Measurements from ENCODE around the gene FCN1.

The FCN1 gene

DNA sequence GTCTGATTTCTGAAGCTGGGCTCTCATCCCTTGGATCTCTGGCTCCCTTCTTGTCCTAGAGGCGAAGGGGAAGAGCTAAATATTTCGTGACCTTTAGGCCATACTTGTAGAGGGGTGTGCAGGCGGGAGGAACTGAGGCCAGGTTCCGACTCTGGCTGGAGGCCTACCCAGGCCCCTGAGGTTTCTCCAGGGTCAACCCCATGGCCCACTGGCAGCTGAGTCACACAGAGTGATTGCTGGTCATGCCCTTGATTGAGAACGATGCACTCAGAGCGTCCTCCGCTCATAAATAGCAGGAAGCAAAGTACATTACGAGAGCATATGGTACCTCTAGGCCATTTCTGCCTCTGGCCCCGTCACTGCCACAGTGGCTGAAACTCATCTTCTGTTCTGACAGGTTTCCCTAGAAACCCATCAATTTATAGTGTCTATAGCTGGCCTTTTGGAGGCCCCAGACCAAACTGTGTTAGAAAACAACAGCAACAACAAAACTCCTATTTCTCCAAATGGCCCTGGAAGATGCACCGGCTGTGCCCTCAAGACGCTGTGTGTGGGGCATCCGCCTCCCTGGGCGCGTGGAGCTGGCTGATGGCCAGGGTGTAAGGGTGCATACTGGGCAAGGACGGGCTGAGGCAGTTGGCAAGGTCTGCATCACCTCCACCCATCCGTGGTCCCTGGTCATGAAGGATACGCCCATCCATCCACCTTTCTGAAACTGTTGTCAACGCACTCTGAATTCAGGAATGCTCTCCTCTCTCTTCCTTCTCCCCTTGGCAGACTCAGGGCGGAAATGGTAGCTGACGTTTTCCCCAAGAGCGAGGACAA, 32.9 kb upstream of the FCN1 start:
- no peak for DNase-seq

DNA sequence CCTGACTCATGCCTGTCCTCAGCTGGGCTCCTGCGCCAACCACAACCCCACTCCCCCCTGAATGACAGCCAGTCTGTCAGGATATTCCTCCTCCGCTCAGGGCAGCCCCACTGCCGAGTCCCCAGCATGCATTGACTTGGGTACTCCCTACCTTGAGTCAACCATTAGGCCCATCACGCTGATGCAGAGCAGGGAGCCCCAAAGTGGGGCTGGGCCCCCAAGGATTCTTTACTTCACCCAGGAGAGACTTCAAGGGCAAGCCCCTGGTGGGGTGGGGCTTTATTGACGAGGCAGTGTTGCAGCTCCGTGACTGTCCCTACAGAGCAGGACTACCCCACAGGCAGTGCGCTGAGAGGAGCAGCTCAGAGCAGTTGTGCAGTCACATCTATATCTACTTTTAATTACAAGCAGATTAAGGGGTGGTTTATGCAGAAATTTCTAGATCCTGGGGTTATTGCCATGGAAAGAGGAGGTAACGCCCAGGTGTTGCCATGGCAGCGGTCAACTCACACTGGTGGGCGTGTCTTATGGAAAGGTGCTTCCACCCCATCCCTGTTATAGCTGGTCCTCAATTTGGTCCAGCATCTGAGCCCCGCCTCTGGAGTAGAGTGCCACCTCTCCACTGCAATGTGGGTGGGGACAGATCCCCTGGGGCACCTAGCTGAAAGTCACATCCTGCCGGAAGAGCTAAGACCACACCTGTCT, 32.1 kb upstream of the FCN1 start:
- DNase-seq: no peak

DNA sequence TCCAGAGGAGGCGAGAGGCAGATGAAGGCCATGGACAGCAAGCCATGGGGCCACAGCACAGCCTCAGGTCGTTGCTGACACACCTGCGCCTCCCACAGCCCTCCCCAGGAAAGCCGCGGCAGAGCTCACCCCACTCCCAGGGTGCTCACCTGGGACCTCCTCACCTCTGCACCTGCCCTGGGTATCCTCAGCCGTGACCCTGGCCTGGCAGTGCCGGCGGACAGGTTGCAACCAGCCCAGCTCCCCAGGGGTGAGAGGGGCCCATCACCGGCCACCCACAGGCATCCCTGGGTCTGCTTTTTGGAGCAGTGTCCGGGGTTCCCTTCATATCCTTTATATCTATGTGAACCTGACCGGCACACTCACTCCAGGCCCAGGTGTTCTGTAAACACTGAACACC, 30.4 kb upstream of the FCN1 start:
- DNase-seq: no peak

DNA sequence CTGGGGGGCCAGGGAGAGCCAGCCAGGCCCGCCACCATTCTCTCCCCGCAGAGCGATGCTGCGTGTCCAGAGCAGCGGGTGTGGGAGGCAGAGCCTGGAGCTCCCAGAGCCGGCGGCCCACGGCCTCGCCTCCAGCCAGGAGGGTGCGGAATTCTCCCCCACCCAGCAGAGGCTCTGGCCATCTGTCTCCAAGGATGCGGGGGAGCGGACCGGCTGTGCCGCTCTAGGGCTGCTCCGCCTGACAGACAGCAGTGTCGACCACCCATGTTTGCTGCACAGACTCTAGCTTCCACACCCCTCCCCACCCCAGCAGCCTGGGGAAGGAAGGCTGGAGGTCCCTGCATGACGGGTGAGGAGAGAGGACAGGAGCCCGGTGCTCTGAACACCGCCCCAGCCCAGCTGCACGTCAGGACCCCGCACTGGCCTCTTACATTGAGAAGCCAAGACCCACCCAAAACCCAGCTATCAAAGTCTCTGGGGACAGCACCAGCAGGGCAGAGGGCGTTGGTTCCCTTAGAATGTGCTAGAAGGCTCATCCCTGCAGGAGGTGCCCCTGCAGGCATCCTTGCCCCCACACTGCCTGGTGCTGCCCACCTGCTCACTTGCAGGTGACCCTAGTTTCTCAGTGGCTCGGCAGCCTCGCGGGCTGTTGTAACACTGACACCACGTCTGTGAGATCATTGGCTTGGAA, 29.7 kb upstream of the FCN1 start:
- DNase-seq: no peak

DNA sequence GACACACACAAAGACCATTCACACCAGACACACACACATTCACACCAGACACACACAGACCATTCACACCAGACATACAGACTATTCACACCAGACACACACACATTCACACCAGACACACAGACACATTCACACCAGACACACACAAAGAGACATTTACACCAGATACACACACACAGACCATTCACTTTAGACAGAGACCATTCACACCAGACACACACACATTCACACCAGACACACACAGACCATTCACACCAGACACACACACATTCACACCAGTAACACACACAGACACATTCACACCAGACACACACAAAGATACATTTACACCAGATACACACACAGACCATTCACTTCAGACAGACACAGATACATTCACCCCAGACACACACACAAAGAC, 29.0 kb upstream of the FCN1 start:
- DNase-seq: no peak

DNA sequence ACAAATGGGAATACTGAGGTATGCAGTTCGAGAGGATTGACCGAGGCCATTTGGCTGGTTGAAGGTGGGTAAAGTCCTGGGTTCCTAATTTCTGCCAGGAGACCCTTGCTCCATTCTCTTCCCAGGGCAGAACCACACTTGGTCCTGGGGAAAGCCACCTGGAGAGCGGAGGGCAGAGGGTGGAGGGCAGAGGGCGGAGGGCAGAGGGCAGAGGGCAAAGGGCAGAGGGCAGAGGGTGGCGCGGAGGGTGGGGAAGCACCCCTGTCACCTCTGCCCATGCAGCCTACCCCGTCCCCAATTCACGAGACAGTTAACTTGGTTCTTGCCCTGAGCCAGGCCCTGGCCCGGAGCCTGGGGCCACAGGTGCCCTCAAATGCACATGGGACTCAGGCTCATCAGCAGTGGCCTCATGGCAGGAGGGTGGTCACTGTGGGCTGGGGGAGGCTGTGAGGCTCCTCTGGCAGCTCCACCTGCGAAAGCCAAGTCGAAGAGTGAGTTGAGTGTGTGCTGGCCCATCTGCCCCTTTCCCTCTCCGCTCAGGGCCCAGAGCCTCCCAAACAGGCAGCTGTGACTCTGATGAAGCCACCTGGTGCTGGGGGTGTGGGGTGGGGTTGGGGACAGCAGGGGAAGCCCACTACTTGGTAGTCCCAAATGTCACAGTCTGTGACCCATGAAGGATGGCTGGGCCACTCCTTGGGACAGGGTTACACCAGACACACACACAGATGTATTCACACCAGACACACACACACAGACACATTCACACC, 28.0 kb upstream of the FCN1 start:
- DNase-seq: no peak

DNA sequence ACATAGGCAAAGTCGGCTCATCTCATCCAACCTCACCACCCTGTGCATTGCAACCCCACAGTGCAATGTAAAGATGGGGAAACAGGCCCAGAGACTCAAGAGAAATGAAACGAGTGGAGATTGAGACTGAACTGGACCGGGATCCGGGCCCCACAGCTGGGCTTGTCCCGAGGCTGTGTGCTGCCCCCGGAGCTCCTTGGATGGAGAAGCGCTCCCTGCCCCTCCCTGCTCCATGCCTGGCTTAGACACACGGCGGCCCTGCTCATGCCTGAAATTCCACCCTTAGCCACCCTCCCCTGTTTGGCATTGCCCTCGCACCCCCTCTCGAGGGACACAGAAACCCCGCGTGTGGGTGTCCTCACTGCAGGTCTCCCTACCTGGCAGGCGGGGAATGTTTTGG, 27.2 kb upstream of the FCN1 start:
- no peak for DNase-seq

DNA sequence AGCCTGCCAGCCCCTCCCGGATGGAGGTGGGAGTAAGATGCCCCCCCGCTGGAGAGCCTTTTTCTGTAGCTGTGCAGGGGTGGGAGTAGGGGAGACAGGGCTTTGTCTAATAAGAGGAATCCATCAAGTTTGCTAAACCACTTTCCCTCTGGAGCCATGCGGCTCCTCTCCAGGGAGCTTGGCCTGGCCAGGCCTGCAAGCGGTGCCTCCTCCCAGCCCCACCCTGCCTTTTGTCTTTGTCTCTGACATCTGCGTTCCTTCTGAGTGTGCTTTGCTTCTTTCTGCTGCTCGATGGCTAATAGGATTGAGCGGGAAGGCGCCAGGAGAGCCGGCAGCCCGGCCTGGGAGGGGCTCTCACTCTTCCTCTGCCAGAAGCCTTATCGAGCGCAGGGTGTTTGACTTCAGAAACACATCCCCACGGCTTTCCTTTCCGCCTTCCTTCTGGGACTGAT, 26.7 kb upstream of the FCN1 start:
- no peak for DNase-seq

DNA sequence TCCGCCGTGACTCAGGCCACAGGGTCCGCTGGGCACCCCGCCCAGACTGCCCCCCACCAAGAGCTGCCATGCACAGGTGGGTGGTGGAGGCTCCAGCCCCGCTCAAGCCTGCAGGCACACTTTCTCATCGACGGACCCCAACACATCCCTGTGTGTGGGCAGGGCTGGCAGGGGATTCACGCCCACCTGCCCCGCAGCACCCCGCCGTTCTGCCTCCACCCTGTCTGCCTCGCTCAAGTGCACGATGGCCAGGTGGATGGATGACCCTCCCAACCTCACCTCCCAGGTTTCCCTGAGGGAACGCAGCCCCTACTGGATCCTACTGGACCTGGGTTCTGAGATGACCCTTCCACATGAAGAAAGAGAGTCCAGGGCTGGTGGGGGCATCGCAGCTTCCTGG, 26.1 kb upstream of the FCN1 start:
- no peak for DNase-seq

DNA sequence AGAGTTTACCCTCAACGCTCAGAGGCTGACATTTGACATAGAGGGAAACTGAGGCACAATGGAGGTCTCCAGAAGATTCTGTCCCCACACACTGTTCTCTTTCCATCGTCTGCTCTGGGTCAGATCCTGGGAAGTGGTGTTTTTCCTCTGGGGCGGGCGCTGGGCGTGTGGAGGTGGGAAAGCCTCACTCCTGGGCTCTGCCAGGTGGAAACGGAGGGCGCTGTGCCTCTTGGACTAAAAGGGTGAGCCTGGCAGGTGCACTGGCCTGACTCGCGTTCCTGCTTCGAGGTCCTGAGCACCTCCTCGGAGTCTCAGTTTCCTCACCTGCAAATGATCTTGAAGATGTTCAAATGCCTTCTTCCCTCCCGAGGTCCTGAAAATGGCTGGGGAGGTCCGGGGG, 25.7 kb upstream of the FCN1 start:
- DNase-seq: no peak

DNA sequence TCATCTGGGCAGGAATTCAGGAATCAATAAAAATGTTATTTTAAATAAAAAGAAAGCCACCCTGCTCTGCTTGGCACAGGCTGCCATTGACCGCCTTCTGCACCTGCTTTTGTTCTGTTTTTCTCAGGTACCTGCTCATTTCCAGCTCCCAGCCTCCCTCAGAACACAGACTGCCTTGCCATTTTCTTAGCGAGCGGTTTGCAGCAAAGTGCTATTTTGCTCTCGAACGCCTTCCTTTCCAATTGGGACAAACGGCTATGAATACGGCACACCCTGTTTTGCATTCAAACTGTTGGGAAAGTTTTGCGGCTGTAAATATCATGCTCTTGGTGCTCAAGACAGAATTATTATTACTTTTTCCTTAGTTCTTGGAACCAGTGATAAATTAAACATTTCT, 25.1 kb upstream of the FCN1 start:
- no peak for DNase-seq

DNA sequence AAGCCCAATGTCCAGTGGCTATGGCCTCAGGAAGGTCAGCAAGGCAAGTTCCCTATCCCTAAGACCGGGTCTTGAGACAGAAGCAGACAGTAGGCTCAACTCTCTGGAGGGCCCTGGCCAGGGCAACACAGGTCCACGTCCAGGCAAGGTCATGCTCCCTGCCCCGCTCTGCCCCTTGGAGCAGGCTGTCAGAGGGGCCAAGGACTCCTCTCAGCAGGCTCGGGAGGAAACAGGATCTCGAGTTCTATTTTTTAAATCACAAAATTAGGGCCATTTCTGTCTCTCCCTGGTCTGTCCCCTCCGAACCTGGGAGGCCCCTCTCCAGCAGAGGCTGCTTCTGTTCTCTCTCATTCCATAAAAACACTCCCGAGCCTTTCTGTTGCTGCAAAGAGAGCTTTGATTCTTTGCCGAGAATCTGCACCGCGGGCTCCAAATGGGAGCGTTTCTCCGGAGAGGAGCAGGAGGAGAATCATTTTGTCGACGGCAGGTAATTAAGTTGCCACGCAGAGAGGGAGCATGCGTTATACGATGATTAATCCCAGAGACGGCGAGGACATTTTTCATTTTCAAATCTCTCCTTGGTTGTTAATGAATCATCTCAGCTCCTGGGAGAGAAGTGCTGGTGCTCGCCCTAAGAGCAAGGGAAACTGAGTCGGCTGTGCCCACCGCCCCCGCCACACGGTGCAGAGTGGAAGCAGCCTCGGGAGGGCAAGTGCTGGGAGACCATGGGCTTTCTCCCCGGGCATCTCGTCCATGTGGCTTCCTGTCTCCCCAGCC, 24.5 kb upstream of the FCN1 start:
- DNase-seq: no peak

DNA sequence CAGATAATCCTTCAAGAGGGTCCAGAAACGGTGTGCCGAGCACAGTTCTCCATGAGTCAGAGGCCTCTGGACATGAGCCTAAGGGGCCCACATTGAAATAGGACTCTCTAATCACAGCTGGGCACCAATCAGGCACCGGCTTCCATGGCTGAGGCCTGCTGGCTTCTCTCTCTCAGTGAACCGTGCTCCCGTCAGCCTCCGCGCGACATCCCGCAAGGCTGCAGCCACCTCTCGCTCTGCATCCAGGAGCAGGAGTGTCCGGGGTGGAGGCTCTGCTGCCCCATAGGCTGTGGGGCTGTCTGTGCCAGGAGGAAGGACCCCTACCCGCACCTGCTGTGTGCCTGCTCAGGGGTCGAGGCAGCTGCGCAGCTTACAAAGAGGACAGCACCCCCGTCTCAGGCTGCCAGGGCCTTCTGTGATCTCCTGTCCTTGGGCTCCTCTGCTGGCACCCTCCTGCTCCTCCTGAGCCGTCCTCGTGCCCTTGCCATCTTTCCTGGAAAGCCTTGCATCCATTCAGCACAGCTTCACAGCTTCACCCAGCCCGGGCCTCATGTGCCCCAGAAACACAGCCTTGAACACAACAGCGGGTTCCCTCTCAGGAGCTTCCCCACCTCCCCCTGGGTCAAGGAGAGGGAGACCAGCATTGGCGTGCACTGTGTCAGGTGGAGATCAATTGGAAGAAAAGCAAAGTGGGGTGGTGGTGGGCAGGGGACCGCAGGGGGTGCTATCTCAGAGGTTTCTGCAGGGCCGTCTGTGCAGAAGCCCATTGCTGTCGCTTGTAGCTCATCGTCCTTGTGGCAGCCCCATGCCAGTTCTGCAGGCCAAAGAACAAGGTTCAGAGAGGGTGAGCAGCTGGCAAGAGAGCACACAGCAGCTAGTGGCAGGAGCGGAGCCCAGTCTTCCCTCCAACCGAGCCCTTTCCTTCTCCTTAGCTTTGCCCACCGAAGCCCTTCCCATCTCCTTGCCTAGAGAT, 22.8 kb upstream of the FCN1 start:
- no peak for DNase-seq

DNA sequence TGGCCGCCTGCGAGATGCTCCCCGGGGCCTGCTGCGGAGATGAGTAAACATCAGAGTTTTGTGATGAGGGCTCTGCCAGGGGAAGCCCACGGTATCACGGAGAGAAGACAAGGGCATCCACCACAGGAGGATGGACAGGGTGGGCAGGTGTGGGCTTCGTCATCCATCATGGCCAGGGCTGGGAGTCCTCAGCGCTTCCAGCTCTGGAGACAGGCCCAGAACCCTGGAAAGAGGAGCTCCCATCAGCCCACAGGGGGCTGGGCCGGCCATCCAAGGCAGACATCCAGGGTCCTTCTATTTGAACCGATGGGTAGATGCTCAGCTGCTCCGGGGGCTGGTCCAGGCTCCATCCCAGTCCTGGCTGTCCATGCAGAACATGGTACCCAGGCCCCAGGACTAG, 22.1 kb upstream of the FCN1 start:
- no peak for DNase-seq

DNA sequence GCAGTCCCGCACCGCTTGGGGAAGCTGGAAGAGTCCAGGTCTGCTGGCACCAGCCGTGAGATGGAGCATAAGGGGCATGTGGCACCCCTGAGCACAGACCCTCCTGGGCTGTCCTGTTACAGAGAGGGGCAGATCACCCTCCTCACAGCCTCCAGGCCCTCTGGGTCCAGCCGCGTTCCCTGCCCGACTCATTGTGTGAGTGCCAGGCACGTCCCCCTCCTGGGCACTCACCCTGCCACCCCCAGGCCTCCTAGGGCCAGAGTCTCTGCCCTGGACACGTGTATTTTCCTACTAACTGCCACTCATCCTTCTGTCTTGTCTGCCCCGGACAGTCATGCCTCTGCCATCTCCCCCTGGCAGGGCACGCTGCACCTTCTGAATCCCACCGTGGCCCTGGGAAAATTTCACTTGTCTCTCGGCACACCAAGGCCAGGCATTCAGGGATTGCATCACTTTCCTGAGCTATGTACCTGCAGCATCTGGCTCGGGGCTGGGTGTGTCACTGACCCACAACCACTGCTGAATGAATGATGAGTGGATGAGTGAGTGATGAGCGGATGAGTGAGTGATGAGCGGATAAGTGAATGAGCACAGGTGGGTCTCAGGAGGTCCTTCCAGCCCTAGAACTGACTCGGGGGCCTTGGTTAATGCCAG, 21.5 kb upstream of the FCN1 start:
- no peak for DNase-seq

DNA sequence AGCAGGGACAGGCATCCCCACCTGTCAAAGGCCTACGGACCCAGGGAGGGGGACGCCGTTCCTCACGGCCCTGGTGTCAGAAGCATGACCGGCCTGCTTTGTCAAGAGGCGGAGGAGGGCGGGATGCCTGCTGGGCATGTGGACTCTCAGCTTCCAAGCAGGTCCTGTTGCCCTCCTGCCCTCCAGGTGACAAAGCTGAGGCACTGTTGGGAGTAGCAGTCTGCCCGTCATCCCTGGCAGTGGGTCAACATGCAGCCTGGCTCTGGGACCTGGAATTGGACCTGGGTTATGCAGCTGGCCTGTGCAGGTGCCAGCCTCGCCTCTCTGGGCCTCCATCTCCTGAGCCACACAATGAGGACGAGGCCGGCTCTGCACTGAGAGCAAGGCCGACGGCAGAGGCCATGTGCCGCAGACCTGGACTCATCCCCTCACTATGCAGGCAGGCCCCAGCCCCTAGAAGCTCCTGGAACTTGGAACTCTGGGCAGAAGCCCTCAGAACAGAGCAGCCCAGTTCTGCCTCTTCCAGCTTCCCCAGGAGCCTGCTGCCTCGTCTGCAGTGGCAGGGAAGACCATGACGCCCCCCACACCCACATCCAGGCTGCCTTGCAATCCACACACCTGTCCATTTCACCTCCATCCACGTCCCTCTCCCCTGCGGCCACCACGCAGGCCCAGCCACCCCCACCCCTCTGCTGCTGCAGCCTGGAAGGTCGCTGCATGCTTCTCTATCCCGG, 20.8 kb upstream of the FCN1 start:
- DNase-seq: no peak

DNA sequence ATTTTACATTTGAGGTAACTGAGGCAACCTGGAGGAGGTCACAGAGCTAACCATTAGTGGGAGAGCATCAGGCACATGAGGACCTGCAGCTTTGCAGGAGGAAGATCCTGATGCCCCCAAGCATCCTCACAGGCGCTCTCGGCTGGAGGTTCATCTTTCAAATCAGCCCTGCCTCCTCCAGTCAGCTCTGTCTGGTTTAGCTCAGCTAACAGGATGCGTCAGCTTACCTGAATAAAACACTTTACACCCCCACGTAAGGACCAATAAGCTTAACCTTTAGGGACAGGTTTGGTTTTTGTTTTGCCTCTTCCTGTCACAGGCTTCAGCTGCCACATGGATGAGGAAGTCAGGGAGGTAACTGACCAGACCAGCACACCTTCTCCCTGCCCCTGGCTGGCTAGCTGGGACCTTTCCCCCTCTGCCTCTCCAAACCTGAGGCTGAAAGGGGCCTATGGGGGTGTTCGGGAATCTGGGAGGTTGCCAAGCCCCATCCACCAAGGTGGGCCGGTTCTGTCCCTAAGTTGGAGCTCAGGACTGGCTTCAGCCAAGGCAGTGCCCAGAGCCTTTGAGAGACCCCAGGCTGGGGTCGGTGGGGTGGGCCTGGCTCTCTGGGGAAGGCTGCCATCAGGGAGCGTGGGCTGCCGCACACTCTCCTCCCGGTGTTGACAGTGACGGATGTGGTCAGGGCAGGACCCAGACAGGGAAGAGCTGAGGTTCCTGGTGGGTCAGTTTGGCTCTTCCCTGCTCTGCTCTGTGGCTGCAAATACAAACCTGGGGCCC, 20.0 kb upstream of the FCN1 start:
- no peak for DNase-seq

DNA sequence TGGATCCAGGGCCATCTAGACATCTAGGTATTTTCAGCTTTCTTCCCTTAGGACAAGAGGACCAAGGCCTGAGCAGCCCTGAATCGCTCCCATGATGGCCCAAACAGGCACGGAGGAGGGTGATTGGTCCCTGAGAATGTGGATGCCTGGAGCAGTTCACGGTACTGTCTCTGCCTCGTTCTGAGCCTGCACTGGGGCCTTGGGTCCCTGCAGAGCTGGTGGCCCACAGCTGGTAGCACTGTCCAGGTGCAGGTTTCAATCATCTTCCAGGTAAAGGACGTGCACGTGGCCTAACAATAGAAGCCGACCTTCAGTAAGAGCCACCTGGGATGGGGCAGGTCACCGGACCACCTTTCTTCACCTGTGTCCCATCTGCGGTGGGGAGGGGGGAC, 19.4 kb upstream of the FCN1 start:
- DNase-seq: no peak

All from NCI-H1105 treated with DMSO at 0.1 percent for 48 hours (cell line).